Activated CD4-positive, CD25-positive, alpha-beta regulatory T cell (primary cell): Measurements from ENCODE around the gene MRAS.
"Not testable (repeated sequence)": the region's sequence is repeated elsewhere in the genome, so short reads cannot be mapped to it uniquely, and the experiment has no call there.

ENCODE experiments used
- DNase-seq, 4 experiments: peaks; one replicate each; lab custom pipeline; 2025; lab: John Stamatoyannopoulos, UW

Gene MRAS

GRCh38 chr3:138418601-138419206, 70.3 kb downstream of the MRAS start:
- no peak for DNase-seq

DNA sequence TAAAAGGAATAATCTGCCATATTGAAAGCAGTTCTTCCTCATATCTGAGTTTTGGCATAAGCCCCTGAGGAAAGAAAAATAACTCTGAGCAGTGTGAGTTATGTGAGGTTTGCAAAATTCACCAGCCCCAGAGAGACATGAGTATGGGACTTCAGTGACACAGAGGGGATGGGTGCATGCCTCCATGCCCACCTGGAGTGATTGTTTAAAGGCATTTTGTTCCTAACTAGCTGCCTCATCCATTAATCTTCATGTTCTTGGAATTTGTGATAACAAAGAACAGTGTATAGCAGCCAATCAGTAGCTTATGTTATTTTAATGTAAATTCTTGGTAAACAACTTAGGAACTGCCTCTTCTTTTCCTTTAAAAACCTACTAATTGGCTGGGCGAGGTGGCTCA, 74.9 kb downstream of the MRAS start:
- DNase-seq, result no peak

DNA sequence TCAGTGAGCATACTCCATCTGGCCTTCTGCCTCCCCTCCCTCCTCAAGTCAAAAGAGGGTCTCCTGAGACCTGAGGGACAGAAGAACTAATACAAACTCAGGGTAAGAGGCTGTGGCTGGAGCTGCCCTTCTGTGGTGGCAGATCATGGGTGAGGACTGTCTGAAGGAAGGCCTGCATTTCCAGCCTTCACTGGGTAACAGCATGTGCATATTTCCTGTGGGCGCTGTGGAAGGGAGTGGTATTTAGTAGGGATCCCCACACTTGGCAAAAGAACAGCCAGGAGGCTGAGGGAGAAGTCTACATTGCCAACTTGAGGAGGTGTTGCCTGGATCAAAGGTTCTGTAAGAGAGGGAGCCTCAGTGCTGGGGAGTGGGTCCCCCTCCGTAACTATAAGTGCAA, 75.9 kb downstream of the MRAS start:
- DNase-seq, result no peak

- no peak for DNase-seq
Measured at GRCh38 chr3:138426211-138426610, 77.8 kb downstream of the MRAS start.

DNA sequence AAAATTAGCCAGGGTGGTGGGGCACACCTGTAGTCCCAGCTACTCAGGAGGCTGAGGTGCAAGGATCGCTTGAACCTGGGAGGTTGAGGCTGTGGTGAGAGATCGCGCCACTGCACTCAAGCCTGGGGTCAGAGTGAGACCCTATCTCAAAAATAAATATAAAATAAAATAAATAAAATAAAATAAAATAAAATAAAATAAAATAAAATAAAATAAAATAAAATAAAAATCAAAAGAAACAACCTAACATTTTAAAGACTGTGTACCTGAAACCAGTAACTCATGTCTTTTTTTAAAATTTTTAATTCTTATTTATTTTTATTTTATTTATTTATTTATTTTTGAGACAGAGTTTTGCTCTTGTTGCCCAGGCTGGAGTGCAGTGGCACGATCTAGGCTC, 78.4 kb downstream of the MRAS start:
- DNase-seq, result not testable (repeated sequence)

DNA sequence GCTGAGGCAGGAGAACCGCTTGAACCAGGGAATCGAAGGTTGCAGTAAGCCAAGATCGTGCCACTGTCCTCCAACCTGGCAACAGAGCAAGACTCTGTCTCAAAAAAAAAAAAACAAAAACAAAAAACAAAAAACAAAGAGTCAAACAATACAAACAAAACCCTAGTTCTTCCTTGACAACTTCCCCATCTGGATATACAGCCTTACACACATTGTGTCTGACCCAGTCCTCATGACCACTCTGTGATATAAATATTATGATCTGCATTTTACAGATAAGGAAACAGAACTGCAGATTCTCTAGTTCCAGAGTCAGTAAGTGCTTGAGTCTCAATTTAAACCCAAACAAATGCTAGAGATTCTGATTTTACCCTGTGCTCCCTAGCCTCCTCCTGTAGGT, 81.3 kb downstream of the MRAS start:
- DNase-seq, result no peak

DNA sequence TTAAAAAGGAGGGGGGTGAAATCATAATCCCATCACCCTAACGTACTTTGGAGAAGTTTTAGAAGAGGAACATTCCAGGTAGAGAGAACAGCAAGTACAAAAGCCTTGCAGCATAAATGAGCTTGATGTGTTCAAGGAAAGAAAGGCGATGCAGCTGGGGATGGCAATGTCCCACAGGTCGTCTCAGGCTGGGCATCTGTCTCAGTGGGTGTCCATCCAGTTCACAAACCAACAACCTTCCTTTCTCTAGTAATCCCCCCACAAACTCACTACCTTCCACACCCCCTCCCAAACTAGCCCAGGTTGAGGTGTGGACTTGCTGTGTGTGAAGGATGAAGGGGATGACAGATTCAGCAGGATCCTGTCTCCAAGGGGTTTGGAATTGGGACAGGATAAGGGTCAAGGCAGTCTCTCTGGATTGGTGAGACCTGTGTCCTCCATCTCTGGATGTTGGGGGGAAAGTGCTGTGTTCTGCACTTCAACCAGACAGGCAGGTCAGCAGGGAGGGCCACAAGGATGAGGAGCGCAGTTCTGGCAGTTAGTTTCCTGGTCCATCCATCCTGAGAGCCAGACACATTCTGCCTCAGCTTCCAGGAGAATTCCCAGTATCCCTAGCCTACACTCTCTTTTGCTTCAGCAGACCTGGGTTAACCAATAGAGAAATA, 84.3 kb downstream of the MRAS start:
- DNase-seq, result no peak

GRCh38 chr3:138433892-138434275, 85.5 kb downstream of the MRAS start:
- DNase-seq, result no peak

DNA sequence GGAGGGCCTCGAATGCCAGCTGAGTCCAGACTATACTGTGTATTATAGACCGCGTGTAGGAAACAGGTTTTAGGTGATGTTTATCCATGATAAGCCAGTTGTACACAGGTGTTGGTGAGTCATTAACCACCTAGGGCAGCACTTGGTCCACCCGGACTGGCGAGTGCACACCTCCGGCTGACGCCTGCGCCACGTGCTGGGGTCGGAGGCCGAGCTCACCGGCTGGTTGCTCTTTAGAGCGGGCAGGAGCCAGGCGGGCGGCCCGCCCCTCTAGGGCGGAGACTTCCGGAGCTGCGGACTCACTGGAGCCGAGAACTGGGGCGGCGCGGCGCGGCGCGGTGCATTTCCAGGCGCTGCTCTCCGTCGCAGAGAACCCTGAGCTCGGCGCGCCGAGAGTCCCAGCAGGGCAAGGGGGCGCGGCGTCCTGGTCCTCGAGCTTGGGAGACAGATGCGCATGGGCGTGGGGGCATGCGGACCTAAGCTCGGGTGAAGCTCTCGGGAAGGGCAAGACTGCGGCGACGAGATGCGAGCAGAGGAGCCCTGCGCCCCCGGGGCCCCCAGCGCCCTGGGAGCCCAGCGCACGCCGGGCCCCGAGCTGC, 86.0 kb downstream of the MRAS start, which contains the start of gene ESYT3:
Gene ESYT3 (plus strand): TSS at position 341 of the 599 bp plus-strand sequence. CDS start 183 bp downstream, at position 524.
- DNase-seq, result no peak

DNA sequence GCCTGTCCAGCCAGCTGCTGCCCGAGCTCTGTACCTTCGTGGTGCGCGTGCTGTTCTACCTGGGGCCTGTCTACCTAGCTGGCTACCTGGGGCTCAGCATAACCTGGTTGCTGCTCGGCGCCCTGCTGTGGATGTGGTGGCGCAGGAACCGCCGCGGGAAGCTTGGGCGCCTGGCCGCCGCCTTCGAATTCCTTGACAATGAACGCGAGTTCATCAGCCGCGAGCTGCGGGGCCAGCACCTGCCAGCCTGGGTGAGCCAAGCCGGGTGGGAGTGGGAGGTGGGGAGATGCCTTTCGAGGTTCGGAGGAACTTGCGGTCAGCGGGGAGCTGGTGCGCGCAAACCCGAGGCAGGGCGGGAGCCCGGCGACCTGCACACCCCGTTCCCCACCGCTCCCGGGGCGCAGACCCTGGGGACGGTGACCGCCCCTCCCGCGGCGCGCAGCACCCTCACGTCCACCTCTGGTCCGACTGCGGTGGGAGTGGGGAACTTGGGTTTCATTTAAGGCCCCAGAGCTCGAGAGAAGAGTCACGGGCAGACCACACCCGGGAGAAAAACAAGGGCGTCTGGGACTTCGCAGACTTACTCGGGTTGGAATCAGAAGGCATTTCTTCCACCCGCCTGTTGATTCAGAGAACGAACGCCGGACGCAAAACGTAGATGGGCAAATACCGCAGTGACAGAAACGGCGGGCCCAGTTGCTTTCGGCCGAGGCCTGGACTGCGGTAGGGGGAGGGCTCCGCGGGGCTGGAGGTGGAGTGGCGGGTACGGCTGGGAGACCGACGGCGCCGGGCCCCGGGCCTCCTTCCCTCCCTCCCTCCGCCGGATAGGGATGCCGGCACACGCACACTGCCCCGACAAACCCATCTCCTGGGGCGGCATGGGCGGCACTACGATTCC, 86.7 kb downstream of the MRAS start:
- no peak for DNase-seq

- DNase-seq, result no peak
Measured at GRCh38 chr3:138435840-138436239, 87.5 kb downstream of the MRAS start.

DNA sequence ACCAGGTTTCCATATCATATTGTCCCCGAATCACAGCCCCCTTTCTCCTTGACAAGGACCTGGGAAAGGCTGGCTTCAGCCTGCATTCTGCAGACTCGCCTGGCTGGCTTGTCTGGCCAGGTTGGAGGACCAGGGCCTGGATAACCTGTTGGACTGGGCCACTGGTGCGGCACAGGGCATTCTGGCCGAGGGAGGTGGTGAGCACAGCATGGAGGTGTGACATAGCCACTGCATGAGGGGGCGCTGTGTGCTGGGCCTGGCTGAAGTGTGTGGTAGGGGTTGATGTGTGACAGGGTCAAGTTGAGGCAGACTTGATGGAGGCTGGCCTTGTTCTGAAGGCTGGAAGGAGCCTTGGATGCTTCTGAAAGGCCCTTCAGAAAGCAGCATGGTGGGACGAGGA, 88.9 kb downstream of the MRAS start:
- no peak for DNase-seq

DNA sequence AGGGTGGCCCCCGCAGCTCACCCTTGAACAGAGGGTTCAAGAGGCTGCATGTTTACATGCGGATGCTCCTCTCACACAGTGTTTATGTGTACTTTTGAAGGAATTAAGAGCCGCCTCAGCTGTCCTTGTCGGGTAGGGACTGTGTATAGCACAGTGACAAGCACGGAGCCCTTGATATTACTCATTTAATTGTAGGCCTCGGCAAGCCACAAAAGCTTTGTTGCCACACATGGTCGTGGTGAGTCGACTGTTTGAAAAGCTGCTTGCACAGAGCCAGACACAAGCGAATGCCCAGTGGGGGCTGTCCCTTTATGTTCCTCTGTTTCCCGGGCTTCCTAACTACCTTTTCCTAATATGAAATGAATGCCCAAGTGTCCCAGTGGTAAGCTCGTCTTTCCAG, 90.5 kb downstream of the MRAS start:
- no peak for DNase-seq

GRCh38 chr3:138439646-138440045, 91.3 kb downstream of the MRAS start:
- DNase-seq, result no peak

DNA sequence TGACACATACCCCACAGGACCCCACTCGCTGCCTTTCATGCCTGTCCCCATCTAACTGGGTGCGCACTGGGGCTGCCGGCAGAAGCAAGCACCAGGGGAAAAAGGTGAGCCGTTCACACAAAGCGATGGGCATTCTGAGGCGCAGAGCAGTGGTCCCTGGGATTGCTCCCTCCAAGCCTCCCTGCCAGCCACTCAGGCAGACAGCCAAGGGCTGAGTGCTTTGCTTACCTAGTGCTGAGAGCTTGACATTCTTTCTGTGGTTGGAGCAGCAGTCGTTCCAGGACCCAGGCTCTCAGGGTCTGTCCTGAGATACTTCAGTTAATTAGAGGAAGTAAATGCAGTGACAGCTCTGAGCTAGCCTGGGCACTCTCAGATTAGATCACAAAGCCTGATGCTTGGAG, 91.7 kb downstream of the MRAS start:
- no peak for DNase-seq

DNA sequence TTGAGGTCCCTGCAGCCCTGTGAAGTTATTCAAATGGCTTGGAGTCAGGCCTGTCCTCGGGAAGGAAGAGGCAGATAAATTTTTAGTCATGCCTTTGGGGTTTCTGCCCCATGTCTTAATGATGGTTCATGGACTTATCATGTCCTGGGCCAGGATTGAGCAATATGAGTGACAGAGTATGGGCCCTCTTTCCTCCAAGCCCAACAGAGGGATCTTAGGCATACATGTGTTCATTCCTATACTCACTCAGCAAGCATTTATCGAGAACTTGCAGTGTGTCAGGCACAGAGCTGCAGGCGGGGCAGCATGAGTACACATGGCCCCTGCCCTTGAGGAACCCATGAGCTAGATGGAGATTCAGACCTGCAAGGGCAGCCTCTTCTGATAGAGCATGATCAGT, 92.2 kb downstream of the MRAS start:
- DNase-seq, result no peak

DNA sequence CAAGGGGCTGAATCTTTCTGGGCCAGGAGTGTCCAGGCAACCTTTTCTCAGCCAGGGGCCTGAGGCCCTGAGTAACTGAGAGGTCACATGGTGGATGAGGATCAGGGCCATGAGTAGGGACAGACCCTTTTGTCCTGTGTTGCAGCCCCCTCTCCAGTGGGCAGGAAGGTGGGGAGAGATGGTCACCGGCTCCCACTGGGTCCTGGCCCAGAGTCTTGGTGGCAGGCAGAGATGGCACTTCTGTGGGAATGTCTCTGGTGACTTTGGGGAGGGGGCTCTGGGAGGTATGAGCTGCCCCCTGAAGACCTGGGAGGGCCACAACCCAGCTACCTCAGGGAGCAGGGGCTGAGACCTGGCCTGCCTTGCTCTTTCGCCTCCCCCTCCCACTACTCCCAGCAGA, 92.9 kb downstream of the MRAS start:
- DNase-seq, result no peak

GRCh38 chr3:138441742-138442141, 93.4 kb downstream of the MRAS start:
- no peak for DNase-seq

DNA sequence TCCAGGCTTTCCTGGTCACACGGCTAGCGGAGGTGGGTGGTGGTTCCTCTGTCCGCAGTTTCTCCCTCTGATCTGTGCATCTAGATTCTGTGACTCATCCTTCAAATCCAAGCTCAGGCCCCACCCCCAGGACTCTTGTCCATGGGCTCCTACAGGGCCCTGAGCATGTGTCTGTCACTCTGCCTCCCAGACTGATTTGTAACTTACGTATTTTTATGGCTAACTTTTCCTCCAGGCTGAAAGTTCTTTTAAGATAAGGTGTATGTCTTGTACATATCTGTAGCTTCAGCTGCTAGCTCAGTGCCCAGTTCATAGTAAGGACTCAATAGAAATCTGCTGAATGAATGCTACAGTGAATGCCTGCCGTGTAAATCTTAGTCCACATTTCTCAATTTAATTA, 94.1 kb downstream of the MRAS start:
- no peak for DNase-seq

DNA sequence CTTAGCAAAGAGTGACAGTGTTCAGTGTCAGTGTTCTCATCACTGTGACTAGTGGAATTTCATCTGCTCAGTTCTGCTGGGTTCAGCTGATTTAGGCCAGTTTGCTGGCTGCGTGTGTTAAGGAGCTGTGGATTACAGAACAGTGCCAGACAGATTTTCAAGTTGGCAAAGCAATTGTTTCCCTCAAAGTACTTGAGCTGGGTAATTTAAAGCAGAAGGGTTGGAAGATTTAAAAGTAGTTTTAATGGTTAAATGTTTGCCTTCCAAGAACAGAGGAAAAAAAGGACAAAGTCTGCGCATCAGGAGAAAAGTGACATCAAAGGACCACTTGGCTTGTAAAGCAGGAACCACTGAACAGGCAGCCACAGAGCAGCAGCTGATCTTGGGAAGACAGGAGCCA, 94.7 kb downstream of the MRAS start:
- DNase-seq, result no peak

DNA sequence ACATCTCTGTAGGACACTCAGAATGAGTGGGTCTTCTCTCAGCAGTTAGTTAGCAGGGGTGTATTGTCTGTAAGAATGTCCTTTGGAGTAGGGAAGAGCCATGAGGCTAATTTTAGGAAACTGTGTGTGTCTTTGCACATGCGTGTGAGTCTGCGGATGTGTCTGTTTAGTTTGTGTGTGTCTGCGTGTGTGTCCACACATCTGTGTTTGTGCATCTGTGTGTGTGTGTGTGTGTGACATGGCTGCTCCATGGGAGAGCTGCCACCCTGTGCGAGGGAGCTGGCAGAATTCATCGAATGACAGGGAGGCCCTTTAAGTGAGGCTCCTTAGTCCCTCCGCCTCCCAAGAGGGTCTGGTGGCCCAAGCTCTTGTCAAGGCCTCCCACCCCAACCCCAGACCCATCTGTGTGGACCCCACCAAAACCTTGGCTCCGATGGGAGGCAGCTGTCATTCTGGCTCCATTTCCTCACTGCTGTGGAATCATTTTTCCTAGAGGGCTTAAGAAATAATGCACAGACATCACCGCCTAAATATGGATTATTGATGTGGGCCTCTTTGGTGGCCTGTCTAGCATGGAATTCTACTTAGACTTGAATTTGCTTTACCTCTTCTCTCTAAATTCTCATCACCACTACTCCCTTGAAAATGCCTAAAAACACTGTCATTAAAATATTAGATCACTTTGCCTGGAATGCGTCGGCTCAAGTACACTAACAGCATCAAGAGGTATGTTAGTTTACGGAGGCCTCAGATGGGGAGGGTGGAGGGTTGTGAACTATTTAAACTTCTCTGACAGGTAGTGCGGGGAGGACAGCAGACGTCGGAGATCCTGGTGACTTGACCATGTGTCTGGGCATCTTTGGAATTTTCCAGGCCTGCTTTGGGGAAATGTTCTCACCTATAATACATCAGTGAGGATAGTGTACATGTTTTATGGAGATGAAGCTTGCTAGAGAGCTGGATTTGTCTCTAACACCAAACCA, 95.4 kb downstream of the MRAS start:
- DNase-seq, result no peak
